Naive thymus-derived CD4-positive, alpha-beta T cell (primary cell): Measurements from ENCODE around the gene RALBP1. TPM values are rescaled to one million over a fixed set of nuclear protein-coding genes. Genes with fewer than 3 reads are reported as not detected.

Experiments used
- ATAC-seq: fragments of 150-1000 bp; cut with Tn5 transposase; 2 replicates; pipeline ENCODE4 v1.10.0; 2021; ENCODE audit warnings: mild to moderate bottlenecking, moderate library complexity
- CTCF ChIA-PET: fragments of 350-600 bp; sonication (Branson Sonifier 250); formaldehyde crosslinking; loops from one replicate; lab custom pipeline; 2021; ENCODE audit warnings: antibody characterized with exemption; lab: Charles Lee
- POLR2A ChIA-PET: fragments of 350-600 bp; sonication (Branson Sonifier 250); formaldehyde crosslinking; loops from one replicate; lab custom pipeline; 2021; ENCODE audit warnings: antibody characterized with exemption, inconsistent platforms; lab: Charles Lee
- DNase-seq, 9 donors: peaks; one replicate each; pipeline versions ENCODE4 v3.0.0 to v3.0.0-alpha.2; 2020 to 2022; ENCODE audit warnings: mixed read lengths in 1 of 9
- H3K27ac ChIP-seq: one replicate; pipeline ENCODE4 v1.7.0; 2013; ENCODE audit warnings: mild to moderate bottlenecking, low read depth, low read length, moderate library complexity
- H3K27me3 ChIP-seq, 2 donors: one replicate each; pipeline ENCODE4 v1.7.0; 2013; ENCODE audit warnings: low read length in 2 of 2, mild to moderate bottlenecking in 2 of 2, moderate library complexity in 2 of 2; ENCODE audit not compliant: control insufficient read depth in 2 of 2, insufficient read depth in 2 of 2
- H3K36me3 ChIP-seq, 3 experiments: 1 replicate in 2 of 3; 2 replicates in 1 of 3; pipeline ENCODE4 v1.7.0; 2013; ENCODE audit warnings: low read length in 3 of 3, mild to moderate bottlenecking in 3 of 3, moderate library complexity in 1 of 3; ENCODE audit not compliant: insufficient read depth in 3 of 3, control insufficient read depth in 2 of 3
- H3K4me1 ChIP-seq, 2 donors: one replicate each; pipeline ENCODE4 v1.7.0; 2013; ENCODE audit warnings: low read length in 2 of 2, mild to moderate bottlenecking in 2 of 2, moderate library complexity in 1 of 2; ENCODE audit not compliant: control insufficient read depth in 2 of 2, insufficient read depth in 2 of 2
- H3K4me3 ChIP-seq: 2 replicates; pipeline ENCODE4 v1.7.0; 2013; ENCODE audit warnings: mild to moderate bottlenecking, low read length
- H3K9me3 ChIP-seq, 3 experiments: 1 replicate in 2 of 3; 2 replicates in 1 of 3; pipeline ENCODE4 v1.7.0; 2013; ENCODE audit warnings: low read length in 3 of 3; ENCODE audit not compliant: control insufficient read depth in 2 of 3
- H3K27ac Mint-ChIP-seq, 9 donors: one replicate each; pipeline ENCODE4 v1.8.0; 2020 to 2022; ENCODE audit warnings: mixed read lengths in 9 of 9, mild to moderate bottlenecking in 8 of 9, moderate library complexity in 5 of 9, inconsistent platforms in 2 of 9
- H3K27me3 Mint-ChIP-seq, 5 donors: one replicate each; pipeline ENCODE4 v1.8.0; 2021 to 2022; ENCODE audit warnings: mixed read lengths in 5 of 5, mild to moderate bottlenecking in 1 of 5
- H3K36me3 Mint-ChIP-seq, 5 donors: one replicate each; pipeline ENCODE4 v1.8.0; 2020 to 2022; ENCODE audit warnings: mixed read lengths in 5 of 5, mild to moderate bottlenecking in 3 of 5, inconsistent platforms in 1 of 5
- H3K4me1 Mint-ChIP-seq, 7 donors: one replicate each; pipeline ENCODE4 v1.8.0; 2020 to 2022; ENCODE audit warnings: mixed read lengths in 7 of 7, mild to moderate bottlenecking in 3 of 7, inconsistent platforms in 1 of 7
- H3K4me3 Mint-ChIP-seq, 10 donors: one replicate each; pipeline ENCODE4 v1.8.0; 2020 to 2022; ENCODE audit warnings: mild to moderate bottlenecking in 10 of 10, mixed read lengths in 10 of 10, moderate library complexity in 6 of 10, inconsistent platforms in 2 of 10
- H3K9me3 Mint-ChIP-seq, 11 donors: one replicate each; pipeline ENCODE4 v1.8.0; 2020 to 2022; ENCODE audit warnings: mixed read lengths in 11 of 11, mild to moderate bottlenecking in 4 of 11, inconsistent platforms in 1 of 11, moderate library complexity in 1 of 11
- intact Hi-C, 2 donors: fragments of 100-400 bp; cut with micrococcal nuclease; formaldehyde crosslinking; loops; one replicate each; pipeline ENCODE4 v1.15.1; 2023
- polyA plus RNA-seq, 2 donors: library from polyadenylated mRNA; unstranded; fragments of 300-500 nt; fragmentation: Illumina TruSeq; gene quantifications; one replicate each; pipeline ENCODE4 v1.2.3, GENCODE V29; 2021
- total RNA-seq, 6 experiments: library from RNA in 5 of 6; stranded (reverse) in 5 of 6; gene quantifications; 1 replicate in 5 of 6; 2 replicates in 1 of 6; pipeline ENCODE4 v1.2.3 and lab custom pipeline; 2021 to 2026

Gene RALBP1
- total and polyA plus RNA-seq, 7 experiments from 2014 or later, result 20.3 to 47.8 (median 40.0) TPM

- H3K27me3 ChIP-seq, result no peaks in the 10 kb centered on the region
- Mint-ChIP-seq H3K4me3 (no peak overlapping the region), H3K27me3 (no peaks in the 10 kb centered on the region), H3K9me3 (peaks cover 0 to 6% (median 0%) of the 10 kb centered on the region in 11 donors), H3K4me1 (no peaks in the 10 kb centered on the region), H3K27ac (peak overlapping the region in 1 of 9 donors; percentile 42), H3K36me3 (peaks cover 7 to 79% (median 47%) of the 10 kb centered on the region in 5 donors)
- POLR2A ChIA-PET, result no interaction called here
- DNase-seq (no peak), ATAC-seq (no peak)
- H3K27ac ChIP-seq, result no peak overlapping the region
- peaks cover 0 to 60% (median 17%) of the 10 kb centered on the region in 3 experiments for H3K36me3 ChIP-seq
- CTCF ChIA-PET, result no interaction called here
- intact Hi-C loops, result no loop called here
- no peaks in the 10 kb centered on the region for H3K4me1 ChIP-seq
- H3K9me3 ChIP-seq, result peaks cover 0 to 3% (median 0%) of the 10 kb centered on the region in 3 experiments
- H3K4me3 ChIP-seq, result no peak overlapping the region
Measured at GRCh38 chr18:9557250-9557943, 82.1 kb downstream of the RALBP1 start.

- Histone ChIP-seq H3K9me3 (no peaks in the 10 kb centered on the region), H3K4me3 (no peak overlapping the region), H3K27ac (no peak overlapping the region), H3K27me3 (no peaks in the 10 kb centered on the region), H3K36me3 (peaks cover 0 to 54% (median 17%) of the 10 kb centered on the region in 3 experiments), H3K4me1 (no peaks in the 10 kb centered on the region)
- Mint-ChIP-seq H3K4me3 (no peak overlapping the region), H3K27me3 (no peaks in the 10 kb centered on the region), H3K9me3 (peaks cover 0 to 3% (median 0%) of the 10 kb centered on the region in 11 donors), H3K4me1 (no peaks in the 10 kb centered on the region), H3K27ac (no peak overlapping the region), H3K36me3 (peaks cover 12 to 79% (median 45%) of the 10 kb centered on the region in 5 donors)
- DNase-seq (no peak), ATAC-seq (no peak)
- intact Hi-C loops, result no loop called here
- ChIA-PET CTCF (no interaction called here), POLR2A (no interaction called here)
Measured at GRCh38 chr18:9558387-9559064, 83.2 kb downstream of the RALBP1 start.

DNA sequence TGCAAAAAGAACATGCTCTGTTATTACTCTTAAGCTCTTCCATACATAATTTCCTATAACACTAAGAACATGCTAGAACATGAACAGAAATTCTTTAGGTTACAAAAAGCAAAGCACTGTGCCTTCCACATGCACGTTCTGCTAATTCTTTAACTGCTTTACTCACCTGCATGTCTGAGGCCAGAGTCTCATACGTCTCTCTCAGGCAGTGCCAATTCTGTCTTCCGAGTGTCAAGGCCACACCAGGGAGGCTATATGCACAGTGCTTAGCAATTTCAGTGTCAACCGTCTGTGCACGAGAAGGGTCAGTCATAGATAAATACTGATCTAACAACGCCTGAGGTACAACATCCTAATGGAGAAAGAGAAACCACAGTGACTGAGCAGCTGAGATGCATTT is 83.9 kb downstream of the RALBP1 start:
- ATAC-seq (no peak), DNase-seq (no peak)
- Histone ChIP-seq H3K27ac (no peak overlapping the region), H3K4me3 (no peak overlapping the region), H3K27me3 (no peaks in the 10 kb centered on the region), H3K36me3 (peaks cover 0 to 49% (median 17%) of the 10 kb centered on the region in 3 experiments), H3K4me1 (no peaks in the 10 kb centered on the region), H3K9me3 (no peaks in the 10 kb centered on the region)
- intact Hi-C loops, result no loop called here
- H3K27me3 Mint-ChIP-seq, result no peaks in the 10 kb centered on the region
- no peak overlapping the region for H3K27ac Mint-ChIP-seq
- H3K4me3 Mint-ChIP-seq, result no peak overlapping the region
- H3K9me3 Mint-ChIP-seq, result no peaks in the 10 kb centered on the region
- no peaks in the 10 kb centered on the region for H3K4me1 Mint-ChIP-seq
- H3K36me3 Mint-ChIP-seq, result peaks cover 9 to 80% (median 41%) of the 10 kb centered on the region in 5 donors
- CTCF ChIA-PET, result no interaction called here
- POLR2A ChIA-PET, result no interaction called here

- ATAC-seq, result no peak
- ChIA-PET CTCF (no interaction called here), POLR2A (interaction anchor here (0.8 kb wide), 1 partner anchor 217 kb away, joined by 3 read pairs; no protein-coding TSS in a partner anchor)
- no peaks in the 10 kb centered on the region for H3K4me1 Mint-ChIP-seq
- Histone ChIP-seq H3K9me3 (no peaks in the 10 kb centered on the region), H3K27ac (no peak overlapping the region), H3K36me3 (peaks cover 0 to 31% (median 14%) of the 10 kb centered on the region in 3 experiments), H3K27me3 (no peaks in the 10 kb centered on the region), H3K4me3 (no peak overlapping the region), H3K4me1 (no peaks in the 10 kb centered on the region)
- H3K27ac Mint-ChIP-seq, result no peak overlapping the region
- DNase-seq, result no peak
- no peaks in the 10 kb centered on the region for H3K9me3 Mint-ChIP-seq
- H3K4me3 Mint-ChIP-seq, result no peak overlapping the region
- intact Hi-C loops, result no loop called here
- H3K27me3 Mint-ChIP-seq, result no peaks in the 10 kb centered on the region
- H3K36me3 Mint-ChIP-seq, result peaks cover 9 to 70% (median 28%) of the 10 kb centered on the region in 5 donors
Measured at GRCh38 chr18:9561759-9562158, 86.4 kb downstream of the RALBP1 start.

GRCh38 chr18:9562584-9562983 is 87.3 kb downstream of the RALBP1 start:
- no peaks in the 10 kb centered on the region for H3K9me3 ChIP-seq
- Mint-ChIP-seq H3K36me3 (peaks cover 9 to 69% (median 24%) of the 10 kb centered on the region in 5 donors), H3K27me3 (no peaks in the 10 kb centered on the region), H3K4me1 (no peaks in the 10 kb centered on the region), H3K4me3 (no peak overlapping the region), H3K27ac (no peak overlapping the region), H3K9me3 (no peaks in the 10 kb centered on the region)
- peaks cover 0 to 27% (median 6%) of the 10 kb centered on the region in 3 experiments for H3K36me3 ChIP-seq
- H3K4me1 ChIP-seq, result no peaks in the 10 kb centered on the region
- intact Hi-C loops, result no loop called here
- H3K27me3 ChIP-seq, result no peaks in the 10 kb centered on the region
- no peak overlapping the region for H3K4me3 ChIP-seq
- H3K27ac ChIP-seq, result no peak overlapping the region
- ATAC-seq, result no peak
- CTCF ChIA-PET, result no interaction called here
- no peak for DNase-seq
- POLR2A ChIA-PET, result interaction anchor here (0.6 to 0.8 kb wide), 2 partner anchors 218 to 874 kb away, joined by 3 to 4 read pairs; no protein-coding TSS in a partner anchor

DNA sequence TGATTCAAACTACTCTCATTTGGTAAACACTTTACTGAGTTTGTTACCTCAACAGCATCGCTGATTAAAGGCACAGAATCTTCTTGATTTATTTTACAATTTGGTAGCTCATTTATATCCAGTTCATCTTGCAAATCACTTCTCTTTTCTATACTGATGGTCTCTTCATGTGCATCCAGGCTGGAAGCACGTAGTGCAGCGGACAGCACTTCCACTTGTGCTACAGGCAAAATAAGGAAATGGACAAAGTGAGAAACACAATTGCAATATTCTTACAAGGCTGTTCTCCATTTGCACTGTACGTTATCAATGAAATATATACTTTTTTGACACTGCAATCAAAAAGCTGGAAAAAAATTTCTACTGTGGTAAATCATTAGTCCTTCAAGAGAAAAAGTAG is 88.0 kb downstream of the RALBP1 start:
- Histone ChIP-seq H3K4me1 (no peaks in the 10 kb centered on the region), H3K4me3 (no peak overlapping the region), H3K36me3 (peaks cover 0 to 23% (median 5%) of the 10 kb centered on the region in 3 experiments), H3K27me3 (no peaks in the 10 kb centered on the region), H3K9me3 (no peaks in the 10 kb centered on the region), H3K27ac (no peak overlapping the region)
- Mint-ChIP-seq H3K9me3 (no peaks in the 10 kb centered on the region), H3K36me3 (peaks cover 9 to 64% (median 20%) of the 10 kb centered on the region in 5 donors), H3K27me3 (no peaks in the 10 kb centered on the region), H3K27ac (no peak overlapping the region), H3K4me3 (no peak overlapping the region), H3K4me1 (no peaks in the 10 kb centered on the region)
- ChIA-PET CTCF (no interaction called here), POLR2A (no interaction called here)
- intact Hi-C loops, result no loop called here
- ATAC-seq (no peak), DNase-seq (no peak)
